ENCODE results near the gene SCYGR5.
A peak's percentile ranks its signal among the peaks of the same experiment; 100 is the strongest.

The SCYGR5 gene

DNA sequence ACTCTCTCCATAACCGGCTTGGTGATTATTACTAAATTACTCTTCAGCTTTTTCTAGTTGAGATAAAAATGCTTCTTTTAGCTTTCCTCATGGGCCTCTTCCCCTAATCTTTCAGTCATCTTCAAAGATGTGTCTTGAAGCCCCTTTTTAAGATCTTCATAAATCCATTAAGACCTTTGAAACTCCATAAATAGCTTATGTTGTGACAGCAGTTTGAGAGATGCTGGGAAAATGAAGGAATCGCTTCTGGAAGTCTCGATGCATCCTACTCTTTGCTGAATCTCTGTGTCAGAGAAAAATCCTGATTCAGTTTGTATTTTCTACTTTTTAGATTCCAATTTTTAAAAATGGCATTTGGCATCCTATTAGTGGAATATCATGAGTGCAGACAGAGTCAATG lies 36.3 kb upstream of the SCYGR5 start:
- no peak overlapping the region for H3K4me3 ChIP-seq (ENCODE audit: control insufficient read depth, low read depth, low read length)
- TF ChIP-seq, protein P1, sequence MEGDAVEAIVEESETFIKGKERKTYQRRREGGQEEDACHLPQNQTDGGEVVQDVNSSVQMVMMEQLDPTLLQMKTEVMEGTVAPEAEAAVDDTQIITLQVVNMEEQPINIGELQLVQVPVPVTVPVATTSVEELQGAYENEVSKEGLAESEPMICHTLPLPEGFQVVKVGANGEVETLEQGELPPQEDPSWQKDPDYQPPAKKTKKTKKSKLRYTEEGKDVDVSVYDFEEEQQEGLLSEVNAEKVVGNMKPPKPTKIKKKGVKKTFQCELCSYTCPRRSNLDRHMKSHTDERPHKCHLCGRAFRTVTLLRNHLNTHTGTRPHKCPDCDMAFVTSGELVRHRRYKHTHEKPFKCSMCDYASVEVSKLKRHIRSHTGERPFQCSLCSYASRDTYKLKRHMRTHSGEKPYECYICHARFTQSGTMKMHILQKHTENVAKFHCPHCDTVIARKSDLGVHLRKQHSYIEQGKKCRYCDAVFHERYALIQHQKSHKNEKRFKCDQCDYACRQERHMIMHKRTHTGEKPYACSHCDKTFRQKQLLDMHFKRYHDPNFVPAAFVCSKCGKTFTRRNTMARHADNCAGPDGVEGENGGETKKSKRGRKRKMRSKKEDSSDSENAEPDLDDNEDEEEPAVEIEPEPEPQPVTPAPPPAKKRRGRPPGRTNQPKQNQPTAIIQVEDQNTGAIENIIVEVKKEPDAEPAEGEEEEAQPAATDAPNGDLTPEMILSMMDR (IDR thresholded peaks at IDR 0.05; ENCODE audit: control insufficient read depth, insufficient read depth, low read depth, low read length, missing control alignments), result no peak
- DNase-seq (ENCODE audit: low read depth), result no peak

DNA sequence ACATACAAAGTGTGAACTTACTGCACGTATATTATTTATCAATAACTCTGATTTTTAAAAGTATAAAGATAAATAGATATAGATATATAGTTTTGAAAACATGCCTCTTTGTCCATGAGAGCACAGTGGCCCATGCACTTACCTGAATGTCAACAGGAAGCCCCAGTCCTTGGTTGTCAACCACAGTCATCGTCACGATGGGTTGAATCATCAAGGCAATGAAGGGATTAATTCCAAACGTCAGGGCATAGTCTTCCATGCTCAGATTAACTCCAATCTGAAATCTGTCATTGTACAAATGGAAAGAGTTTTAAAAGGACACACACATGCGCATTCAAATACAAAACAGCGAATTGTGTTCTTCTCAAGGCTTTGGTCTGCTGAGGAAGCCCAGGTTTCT lies 33.8 kb upstream of the SCYGR5 start:
- TF ChIP-seq, protein P1 (IDR thresholded peaks at IDR 0.05; ENCODE audit: control insufficient read depth, insufficient read depth, low read depth, low read length, missing control alignments), result no peak
- no peak overlapping the region for H3K4me3 ChIP-seq (ENCODE audit: control insufficient read depth, low read depth, low read length)
- DNase-seq (ENCODE audit: low read depth), result no peak

DNA sequence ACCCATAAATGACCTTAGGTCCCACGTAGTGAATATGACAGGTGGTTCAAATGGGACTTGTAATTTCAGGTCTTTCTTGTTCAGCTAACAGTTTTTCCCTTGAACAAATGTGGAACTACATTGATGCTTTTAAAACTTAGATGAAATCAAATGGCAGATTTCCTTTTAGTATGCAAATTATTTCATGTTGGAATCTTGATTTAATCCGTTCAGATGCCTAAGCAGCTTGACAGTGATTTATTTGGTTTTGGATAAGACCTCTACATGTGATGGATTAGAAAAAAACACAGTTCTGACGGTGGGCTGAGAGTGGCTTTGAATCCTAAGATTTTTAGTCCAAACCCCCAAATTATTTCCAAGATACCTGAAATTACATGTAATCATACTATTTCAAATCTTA lies 32.4 kb upstream of the SCYGR5 start:
- no peak for DNase-seq (ENCODE audit: low read depth)
- TF ChIP-seq, protein P1 (IDR thresholded peaks at IDR 0.05; ENCODE audit: control insufficient read depth, insufficient read depth, low read depth, low read length, missing control alignments), result no peak
- H3K4me3 ChIP-seq (ENCODE audit: control insufficient read depth, low read depth, low read length), result no peak overlapping the region

DNA sequence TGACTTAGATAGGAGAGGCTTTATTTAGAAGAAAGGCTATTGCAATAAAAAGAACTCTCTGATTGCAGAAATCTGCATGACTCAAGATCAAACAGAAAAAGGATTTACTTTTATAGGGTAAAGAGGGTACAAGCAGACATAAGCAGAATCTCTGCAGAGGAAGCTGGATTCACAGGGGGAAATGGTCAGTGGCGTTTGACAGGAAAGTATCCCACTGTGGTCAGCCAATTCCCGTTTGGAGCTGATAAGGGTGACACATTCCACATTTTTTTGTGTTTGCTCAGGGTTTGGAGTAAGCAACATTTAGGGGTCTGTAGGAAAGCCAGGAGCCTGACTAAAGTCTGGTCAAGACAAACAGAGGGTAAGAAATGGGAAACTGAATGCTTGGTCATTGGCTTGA lies 23.9 kb upstream of the SCYGR5 start:
- H3K4me3 ChIP-seq (ENCODE audit: control insufficient read depth, low read depth, low read length), result no peak overlapping the region
- TF ChIP-seq, protein P1 (IDR thresholded peaks at IDR 0.05; ENCODE audit: control insufficient read depth, insufficient read depth, low read depth, low read length, missing control alignments), result no peak
- DNase-seq (ENCODE audit: low read depth), result no peak

DNA sequence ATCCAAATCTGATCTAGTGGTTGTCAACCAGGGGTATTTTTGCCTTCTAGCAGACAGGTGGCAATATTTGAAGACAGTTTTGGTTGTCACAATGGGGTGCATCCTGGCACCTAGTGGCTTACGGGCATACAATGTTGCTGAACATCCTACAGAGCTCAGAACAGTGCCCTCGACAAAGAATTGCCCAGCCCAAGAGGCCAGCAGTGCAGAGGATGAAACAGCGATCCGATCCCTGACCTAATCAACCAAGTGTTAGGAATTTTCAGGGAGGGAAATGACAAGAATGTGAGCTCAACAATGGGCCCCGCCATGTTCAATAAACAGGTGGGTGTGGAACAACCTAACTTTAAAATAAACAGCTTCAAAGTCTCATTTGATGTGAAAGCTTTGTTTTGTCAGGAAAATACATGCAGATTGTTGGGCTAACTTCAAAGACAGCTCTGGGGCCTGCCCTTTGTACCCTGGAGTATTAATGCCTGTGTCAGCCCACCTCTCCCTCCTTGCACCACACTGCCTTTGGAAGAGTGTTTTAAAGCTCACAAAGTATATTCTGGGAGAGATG lies 22.5 kb upstream of the SCYGR5 start:
- DNase-seq (ENCODE audit: low read depth), result no peak
- no peak overlapping the region for H3K4me3 ChIP-seq (ENCODE audit: control insufficient read depth, low read depth, low read length)
- TF ChIP-seq, protein P1 (IDR thresholded peaks at IDR 0.05; ENCODE audit: control insufficient read depth, insufficient read depth, low read depth, low read length, missing control alignments), result no peak

DNA sequence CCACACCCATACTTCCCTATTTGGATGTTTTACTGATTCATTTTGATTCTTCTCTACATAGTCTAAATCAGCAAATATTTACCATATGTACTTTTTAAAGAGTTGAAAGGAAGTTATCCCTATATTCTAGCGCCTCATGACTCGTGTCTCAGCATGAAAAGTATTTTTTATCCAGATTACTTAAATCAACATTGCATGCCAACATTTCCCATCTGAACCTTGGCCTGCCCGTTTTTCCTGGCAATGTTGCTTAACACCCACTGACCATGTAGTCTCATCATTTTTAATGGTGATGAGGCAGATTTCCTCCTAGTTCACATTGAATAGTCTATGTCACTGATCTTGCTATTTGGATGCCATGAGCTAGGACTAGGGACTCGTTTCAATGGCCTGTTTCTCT lies 13.2 kb upstream of the SCYGR5 start:
- peak; percentile 41 for DNase-seq (ENCODE audit: low read depth)
- no peak overlapping the region for H3K4me3 ChIP-seq (ENCODE audit: control insufficient read depth, low read depth, low read length)
- TF ChIP-seq, protein P1 (IDR thresholded peaks at IDR 0.05; ENCODE audit: control insufficient read depth, insufficient read depth, low read depth, low read length, missing control alignments), result no peak

DNA sequence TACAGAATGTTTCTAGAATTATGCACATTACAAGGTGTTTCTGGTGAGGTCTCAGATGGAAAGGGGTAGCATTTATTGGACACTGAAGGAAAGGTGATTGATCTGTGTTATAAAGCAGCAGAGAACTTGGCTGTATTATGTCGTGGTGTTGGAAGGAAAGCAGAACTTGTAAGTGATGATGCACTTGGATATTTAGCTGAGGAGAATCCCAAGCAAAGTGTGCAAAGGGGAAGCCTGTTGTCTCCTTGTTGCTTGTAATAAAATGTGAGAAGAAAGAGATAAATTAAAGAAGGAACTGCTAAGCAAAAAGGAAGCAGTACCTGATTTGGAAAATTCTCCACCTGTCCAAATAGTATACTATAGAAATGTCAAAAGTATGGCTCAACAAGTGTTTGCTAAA lies 12.2 kb upstream of the SCYGR5 start:
- TF ChIP-seq, protein P1 (IDR thresholded peaks at IDR 0.05; ENCODE audit: control insufficient read depth, insufficient read depth, low read depth, low read length, missing control alignments), result no peak

More for the DNA sequence above, 12.2 kb upstream of the SCYGR5 start:
- no peak overlapping the region for H3K4me3 ChIP-seq (ENCODE audit: control insufficient read depth, low read depth, low read length)
- DNase-seq (ENCODE audit: low read depth), result no peak

Measured in AG09309 (cell line).